NCI-H2107 (cell line): ENCODE data around the gene ATP4A.

Experiments
- DNase-seq: peaks from one replicate; lab custom pipeline; 2025; lab: John Stamatoyannopoulos, UW

ATP4A gene

GRCh38 chr19:35565016-35565856 lies 1.8 kb upstream of the ATP4A start:
- DNase-seq: no peak

- no peak for DNase-seq
Observed at GRCh38 chr19:35562776-35563175, 682 bp downstream of the ATP4A start.

GRCh38 chr19:35562336-35562735 lies 1.1 kb downstream of the ATP4A start:
- no peak for DNase-seq

GRCh38 chr19:35561436-35561835 lies 2.0 kb downstream of the ATP4A start:
- no peak for DNase-seq

- DNase-seq: no peak
Observed at GRCh38 chr19:35560677-35561076, 2.8 kb downstream of the ATP4A start.

- DNase-seq: no peak
Observed at GRCh38 chr19:35560271-35560670, 3.2 kb downstream of the ATP4A start.

GRCh38 chr19:35559781-35560180 lies 3.7 kb downstream of the ATP4A start:
- DNase-seq: no peak

GRCh38 chr19:35559281-35559659 lies 4.2 kb downstream of the ATP4A start:
- no peak for DNase-seq

GRCh38 chr19:35558400-35559280 lies 4.8 kb downstream of the ATP4A start:
- DNase-seq: no peak

GRCh38 chr19:35557539-35558399 lies 5.7 kb downstream of the ATP4A start:
- DNase-seq: no peak

- no peak for DNase-seq
Observed at GRCh38 chr19:35556846-35557538, 6.5 kb downstream of the ATP4A start.

- DNase-seq: no peak
Observed at GRCh38 chr19:35556025-35556590, 7.3 kb downstream of the ATP4A start.

- no peak for DNase-seq
Observed at GRCh38 chr19:35555301-35556005, 8.0 kb downstream of the ATP4A start.

- DNase-seq: no peak
Observed at GRCh38 chr19:35554076-35554475, 9.4 kb downstream of the ATP4A start.

GRCh38 chr19:35553385-35554000 lies 10.0 kb downstream of the ATP4A start:
- DNase-seq: no peak

GRCh38 chr19:35552534-35553384 lies 10.7 kb downstream of the ATP4A start:
- no peak for DNase-seq

GRCh38 chr19:35551091-35551810 lies 12.2 kb downstream of the ATP4A start:
- DNase-seq: no peak

- no peak for DNase-seq
Observed at GRCh38 chr19:35549879-35550523, 13.5 kb downstream of the ATP4A start.
